ENCODE measurements around the gene NUP214. TPM values are rescaled to one million over a fixed set of nuclear protein-coding genes. Genes with fewer than 3 reads are reported as not detected.
A peak's percentile ranks its signal among the peaks of the same experiment; 100 is the strongest.
"Not testable (repeated sequence)": the region's sequence is repeated elsewhere in the genome, so short reads cannot be mapped to it uniquely, and the experiment has no call there.

Gene NUP214
- polyA plus RNA-seq, 3 donors from 2014 or later, result 4.9 to 20.1 (median 9.9) TPM

DNA sequence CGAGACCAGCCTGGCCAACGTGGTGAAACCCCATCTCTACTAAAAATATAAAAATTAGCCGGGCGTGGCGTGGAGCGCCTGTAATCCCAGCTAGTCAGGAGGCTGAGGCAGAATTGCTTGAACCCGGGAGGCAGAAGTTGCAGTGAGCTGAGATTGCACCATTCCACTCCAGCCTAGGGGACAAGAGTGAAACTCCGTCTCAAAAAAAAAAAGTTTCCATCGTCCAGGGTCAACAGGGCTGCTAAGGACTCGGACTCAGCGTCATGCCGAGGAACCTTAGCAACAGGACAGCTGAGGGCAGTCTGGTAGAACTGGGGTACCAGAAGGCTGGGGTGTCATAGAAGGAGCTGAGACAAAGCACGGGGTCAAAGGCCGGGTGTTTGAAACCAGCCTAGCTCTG lies 129.2 kb downstream of the NUP214 start:
- peak overlapping the region; percentile 36 to 91 (median 84) for H3K4me3 Mint-ChIP-seq
- H3K36me3 Mint-ChIP-seq, result no peaks in the 10 kb centered on the region
- peak overlapping the region; percentile 97 to 99 (median 98) for H3K27ac Mint-ChIP-seq
- no peaks in the 10 kb centered on the region for H3K9me3 Mint-ChIP-seq
- peaks cover 70% of the 10 kb centered on the region in 2 donors for H3K4me1 Mint-ChIP-seq
- no peak for DNase-seq
- H3K27me3 Mint-ChIP-seq (ENCODE audit: low read depth in 3 of 3), result peaks cover 18 to 28% (median 19%) of the 10 kb centered on the region in 3 donors

DNA sequence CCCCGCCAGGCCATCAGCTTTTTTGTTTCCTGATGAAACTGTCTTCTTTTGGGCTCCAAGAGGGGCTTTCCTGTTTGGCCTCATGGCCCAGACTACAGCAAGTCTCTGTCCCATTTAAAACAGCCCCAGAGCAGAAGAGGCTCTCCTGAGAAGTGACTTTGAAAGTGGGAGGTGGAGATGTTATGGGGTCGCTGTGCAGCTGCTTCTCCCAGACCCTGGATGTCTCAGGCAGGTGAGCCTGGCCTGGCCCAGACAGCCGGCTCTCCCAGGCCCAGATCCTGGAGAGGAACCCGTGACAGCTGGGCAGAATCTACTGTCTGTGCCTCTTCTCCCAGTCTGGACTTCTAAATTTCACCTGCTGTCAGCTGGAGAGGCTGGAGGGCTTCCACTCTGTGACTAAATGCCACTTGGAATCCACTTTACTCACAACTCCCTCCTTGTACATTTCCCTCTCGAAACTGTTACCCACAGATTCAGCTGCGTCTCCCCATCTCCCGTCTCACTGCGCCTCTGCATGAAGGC lies 130.4 kb downstream of the NUP214 start:
- peak overlapping the region; percentile 97 to 99 (median 98) for H3K27ac Mint-ChIP-seq
- no peaks in the 10 kb centered on the region for H3K9me3 Mint-ChIP-seq
- DNase-seq, result no peak
- H3K36me3 Mint-ChIP-seq, result peaks cover 0 to 8% (median 0%) of the 10 kb centered on the region in 3 donors
- peaks cover 19 to 28% (median 21%) of the 10 kb centered on the region in 3 donors for H3K27me3 Mint-ChIP-seq (ENCODE audit: low read depth in 3 of 3)
- peak overlapping the region; percentile 79 to 91 (median 82) for H3K4me3 Mint-ChIP-seq
- peaks cover 70 to 72% of the 10 kb centered on the region in 2 donors for H3K4me1 Mint-ChIP-seq

DNA sequence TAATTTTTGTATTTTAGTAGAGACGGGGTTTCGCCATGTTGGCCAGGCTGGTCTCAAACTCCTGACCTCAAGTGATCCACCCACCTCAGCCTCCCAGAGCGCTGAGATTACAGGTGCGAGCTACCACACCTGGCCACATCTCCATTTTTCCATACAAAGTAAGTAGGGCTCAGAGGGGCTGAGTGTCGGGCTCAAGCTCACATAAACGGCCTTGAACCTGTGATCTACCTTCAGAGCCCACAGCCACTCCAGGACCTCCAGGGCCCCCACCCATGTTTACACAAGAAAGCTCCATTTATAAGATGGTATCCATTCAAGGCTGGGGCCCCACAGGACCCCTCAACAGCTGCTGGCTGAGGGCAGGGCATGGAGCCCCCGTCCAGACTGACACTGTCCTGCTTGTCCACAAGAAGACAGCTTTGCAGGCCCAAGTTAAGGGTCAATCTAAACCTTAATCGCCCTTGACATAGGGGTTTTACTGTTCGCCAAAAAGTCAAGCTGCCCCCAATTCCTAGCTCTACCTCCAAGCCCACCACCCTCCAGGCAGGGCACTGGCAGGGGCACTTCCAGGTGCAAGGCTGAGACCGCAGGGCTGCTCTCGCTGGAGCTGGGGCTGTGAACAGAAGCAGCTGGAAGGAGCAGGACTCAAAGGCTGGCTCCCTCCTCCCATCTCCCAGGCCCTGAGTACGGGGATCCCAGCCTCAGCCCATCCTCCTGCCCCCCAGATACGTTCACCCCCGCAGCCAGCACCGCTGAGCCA lies 132.1 kb downstream of the NUP214 start:
- H3K27me3 Mint-ChIP-seq (ENCODE audit: low read depth in 3 of 3), result peaks cover 20 to 30% (median 22%) of the 10 kb centered on the region in 3 donors
- H3K27ac Mint-ChIP-seq, result peak overlapping the region; percentile 97 to 99 (median 98)
- peaks cover under 1 to 13% (median under 1%) of the 10 kb centered on the region in 3 donors for H3K36me3 Mint-ChIP-seq
- DNase-seq, result no peak
- no peaks in the 10 kb centered on the region for H3K9me3 Mint-ChIP-seq
- H3K4me1 Mint-ChIP-seq, result peaks cover 60 to 66% of the 10 kb centered on the region in 2 donors
- peak overlapping the region; percentile 35 to 88 (median 45) for H3K4me3 Mint-ChIP-seq

GRCh38 chr9:131258186-131258585 lies 132.8 kb downstream of the NUP214 start:
- H3K27me3 Mint-ChIP-seq (ENCODE audit: low read depth in 3 of 3), result peaks cover 15 to 25% (median 17%) of the 10 kb centered on the region in 3 donors
- peak overlapping the region in 2 of 5 donors; percentile 45 to 47 for H3K4me3 Mint-ChIP-seq
- H3K4me1 Mint-ChIP-seq, result peaks cover 58 to 66% of the 10 kb centered on the region in 2 donors
- no peak for DNase-seq
- H3K9me3 Mint-ChIP-seq, result no peaks in the 10 kb centered on the region
- peaks cover 5 to 18% (median 5%) of the 10 kb centered on the region in 3 donors for H3K36me3 Mint-ChIP-seq
- peak overlapping the region; percentile 97 to 99 (median 98) for H3K27ac Mint-ChIP-seq

DNA sequence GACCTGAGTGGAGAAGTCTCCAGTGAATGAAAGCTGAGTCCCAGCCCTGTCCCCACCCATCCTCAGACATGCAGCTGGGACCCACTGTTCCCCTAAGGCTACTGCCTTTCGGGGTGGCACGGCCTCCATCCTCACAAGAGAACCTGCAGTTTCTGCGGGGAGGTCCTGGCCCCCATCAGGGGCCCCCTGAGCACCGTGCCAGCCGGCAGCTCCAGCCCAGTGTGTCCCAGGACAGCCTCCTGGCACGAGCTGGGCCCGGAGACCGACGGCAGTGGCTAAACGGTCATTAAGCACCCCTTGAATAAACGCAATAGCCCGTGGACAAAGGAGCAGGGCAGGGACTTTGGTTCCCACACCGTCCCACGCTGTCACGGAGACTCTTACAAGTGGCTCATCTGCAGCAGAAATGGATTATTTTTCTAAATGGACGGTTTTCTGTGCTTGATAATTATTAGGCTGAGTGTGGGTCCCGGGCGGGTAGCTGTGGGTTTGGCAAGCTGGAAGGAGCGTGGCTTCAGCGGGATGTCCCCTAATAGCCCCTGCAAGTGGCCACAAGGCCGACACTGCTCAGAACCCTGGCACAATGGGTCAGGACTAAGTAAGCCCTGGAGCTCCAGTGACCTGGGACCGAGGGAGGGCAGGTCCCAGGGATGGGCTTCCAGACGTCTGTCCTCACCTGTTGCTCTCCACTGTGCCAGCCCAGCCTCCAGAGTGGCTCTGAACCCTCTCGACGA lies 133.5 kb downstream of the NUP214 start:
- H3K27me3 Mint-ChIP-seq (ENCODE audit: low read depth in 3 of 3), result peaks cover 15 to 25% (median 17%) of the 10 kb centered on the region in 3 donors
- no peak for DNase-seq
- peaks cover 57 to 65% of the 10 kb centered on the region in 2 donors for H3K4me1 Mint-ChIP-seq
- H3K9me3 Mint-ChIP-seq, result no peaks in the 10 kb centered on the region
- peak overlapping the region in 3 of 6 donors; percentile 53 to 98 (median 59) for H3K27ac Mint-ChIP-seq
- peaks cover 5 to 18% (median 5%) of the 10 kb centered on the region in 3 donors for H3K36me3 Mint-ChIP-seq
- no peak overlapping the region for H3K4me3 Mint-ChIP-seq

GRCh38 chr9:131259432-131259898 lies 134.1 kb downstream of the NUP214 start:
- H3K4me1 Mint-ChIP-seq, result peaks cover 57 to 65% of the 10 kb centered on the region in 2 donors
- no peaks in the 10 kb centered on the region for H3K9me3 Mint-ChIP-seq
- H3K27ac Mint-ChIP-seq, result peak overlapping the region in 4 of 6 donors; percentile 21 to 42 (median 24)
- no peak overlapping the region for H3K4me3 Mint-ChIP-seq
- H3K27me3 Mint-ChIP-seq (ENCODE audit: low read depth in 3 of 3), result peaks cover 15 to 25% (median 19%) of the 10 kb centered on the region in 3 donors
- no peak for DNase-seq
- H3K36me3 Mint-ChIP-seq, result peaks cover 5 to 18% (median 9%) of the 10 kb centered on the region in 3 donors

GRCh38 chr9:131259916-131260597 lies 134.7 kb downstream of the NUP214 start:
- H3K27me3 Mint-ChIP-seq (ENCODE audit: low read depth in 3 of 3), result peaks cover 15 to 21% (median 19%) of the 10 kb centered on the region in 3 donors
- DNase-seq, result no peak
- no peaks in the 10 kb centered on the region for H3K9me3 Mint-ChIP-seq
- H3K36me3 Mint-ChIP-seq, result peaks cover 5 to 18% (median 10%) of the 10 kb centered on the region in 3 donors
- H3K27ac Mint-ChIP-seq, result peak overlapping the region; percentile 27 to 70 (median 50)
- H3K4me3 Mint-ChIP-seq, result no peak overlapping the region
- peaks cover 57 to 65% of the 10 kb centered on the region in 2 donors for H3K4me1 Mint-ChIP-seq

DNA sequence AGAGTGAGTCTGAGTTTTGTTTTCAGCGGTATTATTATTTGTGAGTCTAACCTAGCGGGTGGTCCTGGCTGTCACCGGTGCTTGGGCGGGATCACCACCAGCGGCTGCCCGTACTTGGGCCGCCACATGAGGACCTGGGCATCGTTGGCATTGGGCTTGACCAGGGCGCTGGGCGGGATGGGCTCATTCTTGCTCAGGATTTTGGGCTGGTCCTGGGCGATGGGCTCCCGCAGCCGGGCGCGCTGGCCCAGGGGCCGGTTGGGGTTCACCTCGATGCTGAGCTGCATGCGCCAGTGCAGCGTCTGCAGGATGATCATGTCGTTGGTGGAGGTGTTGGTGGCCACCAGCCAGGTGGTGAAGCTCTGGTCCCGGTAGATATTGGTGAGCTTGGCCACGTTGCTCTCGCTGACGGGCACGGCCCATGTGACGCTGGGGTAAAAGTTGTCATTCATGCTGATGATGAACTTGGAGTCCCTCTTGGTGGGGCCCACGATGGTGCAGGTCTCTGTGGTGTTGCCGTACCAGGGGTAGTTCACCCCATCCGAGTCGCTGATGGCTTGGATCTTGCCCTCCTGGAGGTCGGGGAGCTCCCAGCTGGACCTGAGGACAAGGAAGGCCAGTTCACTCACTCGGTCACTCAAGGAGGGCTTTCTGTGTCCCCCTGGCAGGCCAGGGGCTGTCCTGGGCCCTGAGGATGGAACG lies 135.5 kb downstream of the NUP214 start:
- Mint-ChIP-seq H3K4me3 (no peak overlapping the region), H3K9me3 (no peaks in the 10 kb centered on the region), H3K27me3 (ENCODE audit: low read depth in 3 of 3) (peaks cover 12 to 15% (median 15%) of the 10 kb centered on the region in 3 donors), H3K4me1 (peaks cover 57 to 66% of the 10 kb centered on the region in 2 donors), H3K27ac (peak overlapping the region in 5 of 6 donors; percentile 27 to 70 (median 55)), H3K36me3 (peaks cover 5 to 18% (median 10%) of the 10 kb centered on the region in 3 donors)
- DNase-seq, result no peak

- DNase-seq, result no peak
- peak overlapping the region in 2 of 5 donors; percentile 26 to 40 for H3K4me3 Mint-ChIP-seq
- peak overlapping the region; percentile 37 to 88 (median 82) for H3K27ac Mint-ChIP-seq
- H3K4me1 Mint-ChIP-seq, result peaks cover 57 to 69% of the 10 kb centered on the region in 2 donors
- H3K27me3 Mint-ChIP-seq (ENCODE audit: low read depth in 3 of 3), result peaks cover 5 to 9% (median 6%) of the 10 kb centered on the region in 3 donors
- peaks cover 5 to 18% (median 10%) of the 10 kb centered on the region in 3 donors for H3K36me3 Mint-ChIP-seq
- no peaks in the 10 kb centered on the region for H3K9me3 Mint-ChIP-seq
These were observed 137.1 kb downstream of the NUP214 start for GRCh38 chr9:131262327-131263032.

DNA sequence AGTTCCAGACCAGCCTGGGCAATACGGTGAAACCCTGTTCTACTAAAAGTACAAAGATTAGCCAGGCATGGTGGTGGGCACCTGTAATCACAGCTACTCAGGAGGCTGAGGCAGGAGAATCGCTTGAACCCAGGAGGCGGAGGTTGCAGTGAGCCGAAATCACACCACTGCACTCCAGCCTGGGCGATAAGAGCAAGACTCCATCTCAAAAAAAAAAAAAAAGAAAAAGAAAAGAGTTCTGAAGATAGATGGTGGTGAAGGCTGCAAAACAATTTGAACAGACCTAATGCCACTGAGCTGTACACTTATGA lies 137.6 kb downstream of the NUP214 start:
- peak overlapping the region in 2 of 5 donors; percentile 40 to 45 for H3K4me3 Mint-ChIP-seq
- peaks cover 57 to 68% of the 10 kb centered on the region in 2 donors for H3K4me1 Mint-ChIP-seq
- DNase-seq, H3K9me3 Mint-ChIP-seq: not testable (repeated sequence)
- peaks cover 2 to 10% (median 5%) of the 10 kb centered on the region in 3 donors for H3K27me3 Mint-ChIP-seq (ENCODE audit: low read depth in 3 of 3)
- peak overlapping the region; percentile 74 to 88 (median 82) for H3K27ac Mint-ChIP-seq
- H3K36me3 Mint-ChIP-seq, result peaks cover 5 to 18% (median 10%) of the 10 kb centered on the region in 3 donors

GRCh38 chr9:131263701-131264100 lies 138.3 kb downstream of the NUP214 start:
- no peak for DNase-seq
- peaks cover 2 to 15% (median 5%) of the 10 kb centered on the region in 3 donors for H3K27me3 Mint-ChIP-seq (ENCODE audit: low read depth in 3 of 3)
- no peaks in the 10 kb centered on the region for H3K9me3 Mint-ChIP-seq
- peak overlapping the region; percentile 88 to 94 (median 90) for H3K27ac Mint-ChIP-seq
- H3K4me1 Mint-ChIP-seq, result peaks cover 58 to 73% of the 10 kb centered on the region in 2 donors
- H3K36me3 Mint-ChIP-seq, result peaks cover 5 to 18% (median 10%) of the 10 kb centered on the region in 3 donors
- peak overlapping the region in 4 of 5 donors; percentile 52 to 65 (median 64) for H3K4me3 Mint-ChIP-seq

GRCh38 chr9:131264231-131264630 lies 138.8 kb downstream of the NUP214 start:
- peaks cover 63 to 77% of the 10 kb centered on the region in 2 donors for H3K4me1 Mint-ChIP-seq
- H3K36me3 Mint-ChIP-seq, result peaks cover 5 to 18% (median 10%) of the 10 kb centered on the region in 3 donors
- H3K27me3 Mint-ChIP-seq (ENCODE audit: low read depth in 3 of 3), result peaks cover 5 to 19% (median 8%) of the 10 kb centered on the region in 3 donors
- no peaks in the 10 kb centered on the region for H3K9me3 Mint-ChIP-seq
- peak in 2 of 3 donors; percentile 41 to 45 for DNase-seq
- peak overlapping the region; percentile 35 to 66 (median 65) for H3K4me3 Mint-ChIP-seq
- peak overlapping the region; percentile 88 to 94 (median 90) for H3K27ac Mint-ChIP-seq
